IPS-NIHi7 (cell line): ENCODE data around the gene NDOR1.

Experiments
- DNase-seq: peaks from one replicate; pipeline ENCODE4 v3.0.0; 2012; ENCODE audit warnings: mixed read lengths; ENCODE audit errors: extremely low spot score

Gene NDOR1

DNA sequence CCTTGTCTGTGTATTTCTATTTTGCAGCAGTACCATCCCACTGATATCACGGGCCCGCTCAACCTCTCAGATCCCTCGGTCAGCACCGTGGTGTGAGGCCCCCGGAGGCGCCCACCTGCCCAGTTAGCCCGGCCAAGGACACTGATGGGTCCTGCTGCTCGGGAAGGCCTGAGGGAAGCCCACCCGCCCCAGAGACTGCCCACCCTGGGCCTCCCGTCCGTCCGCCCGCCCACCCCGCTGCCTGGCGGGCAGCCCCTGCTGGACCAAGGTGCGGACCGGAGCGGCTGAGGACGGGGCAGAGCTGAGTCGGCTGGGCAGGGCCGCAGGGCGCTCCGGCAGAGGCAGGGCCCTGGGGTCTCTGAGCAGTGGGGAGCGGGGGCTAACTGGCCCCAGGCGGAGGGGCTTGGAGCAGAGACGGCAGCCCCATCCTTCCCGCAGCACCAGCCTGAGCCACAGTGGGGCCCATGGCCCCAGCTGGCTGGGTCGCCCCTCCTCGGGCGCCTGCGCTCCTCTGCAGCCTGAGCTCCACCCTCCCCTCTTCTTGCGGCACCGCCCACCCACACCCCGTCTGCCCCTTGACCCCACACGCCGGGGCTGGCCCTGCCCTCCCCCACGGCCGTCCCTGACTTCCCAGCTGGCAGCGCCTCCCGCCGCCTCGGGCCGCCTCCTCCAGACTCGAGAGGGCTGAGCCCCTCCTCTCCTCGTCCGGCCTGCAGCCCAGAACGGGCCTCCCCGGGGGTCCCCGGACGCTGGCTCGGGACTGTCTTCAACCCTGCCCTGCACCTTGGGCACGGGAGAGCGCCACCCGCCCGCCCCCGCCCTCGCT lies 37.5 kb upstream of the NDOR1 start:
- DNase-seq: peak; percentile 42

DNA sequence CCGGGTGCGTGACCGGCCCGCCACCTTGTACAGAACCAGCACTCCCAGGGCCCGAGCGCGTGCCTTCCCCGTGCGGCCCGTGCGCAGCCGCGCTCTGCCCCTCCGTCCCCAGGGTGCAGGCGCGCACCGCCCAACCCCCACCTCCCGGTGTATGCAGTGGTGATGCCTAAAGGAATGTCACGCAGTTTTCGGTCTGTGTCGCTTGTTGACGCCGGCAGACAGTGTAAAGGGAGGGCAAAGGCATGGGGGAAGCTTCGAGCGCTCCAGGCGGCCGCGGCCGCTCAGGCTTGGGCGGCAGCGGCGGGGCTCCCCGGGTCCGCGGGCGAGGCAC lies 37.0 kb upstream of the NDOR1 start:
- DNase-seq: no peak

DNA sequence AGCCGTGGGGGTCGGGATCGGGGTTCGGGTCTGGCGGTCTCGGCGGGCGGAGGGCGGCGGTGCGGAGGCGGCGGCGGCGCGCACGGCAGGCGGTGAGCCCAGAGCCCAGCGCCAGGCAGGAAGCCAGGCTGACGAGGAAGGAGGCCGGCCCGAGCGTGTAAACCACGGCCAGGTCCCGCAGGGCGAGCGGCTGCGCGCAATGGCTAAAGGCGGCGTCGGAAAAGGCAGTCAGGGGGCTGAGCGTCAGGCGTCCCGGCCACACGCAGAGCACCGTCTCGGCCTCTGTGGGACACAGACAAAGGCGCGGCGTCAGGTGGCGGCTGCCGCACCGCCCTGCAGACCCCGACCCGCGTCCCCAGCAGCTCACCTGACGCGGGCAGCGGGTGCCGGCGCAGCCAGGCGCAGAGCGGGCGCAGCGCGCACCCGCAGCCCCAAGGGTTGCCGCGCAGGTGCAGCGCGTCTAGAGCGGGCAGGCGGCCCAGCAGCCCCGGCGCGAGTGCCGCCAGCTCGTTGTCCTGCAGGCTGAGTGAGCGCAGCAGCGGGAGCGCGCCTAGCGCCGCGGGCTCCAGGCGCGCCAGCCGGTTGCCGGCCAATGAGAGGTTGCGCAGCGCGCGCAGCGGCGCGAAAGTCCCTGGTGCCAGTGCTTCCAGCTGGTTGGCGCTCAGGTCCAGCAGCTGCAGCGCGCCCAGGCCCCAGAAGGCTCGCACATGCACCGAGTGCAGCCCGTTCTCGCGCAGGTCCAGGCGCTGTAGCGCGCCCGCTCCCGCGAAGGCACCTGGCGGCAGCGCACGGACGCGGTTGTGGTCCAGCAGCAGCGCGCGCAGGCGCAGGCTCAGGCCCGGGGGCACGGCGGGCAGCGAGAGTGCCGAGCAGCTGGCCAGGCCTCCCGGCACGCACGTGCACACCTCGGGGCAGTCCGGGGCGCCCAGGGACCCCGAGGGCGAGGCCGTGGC lies 36.3 kb upstream of the NDOR1 start:
- DNase-seq: peak; percentile 88

DNA sequence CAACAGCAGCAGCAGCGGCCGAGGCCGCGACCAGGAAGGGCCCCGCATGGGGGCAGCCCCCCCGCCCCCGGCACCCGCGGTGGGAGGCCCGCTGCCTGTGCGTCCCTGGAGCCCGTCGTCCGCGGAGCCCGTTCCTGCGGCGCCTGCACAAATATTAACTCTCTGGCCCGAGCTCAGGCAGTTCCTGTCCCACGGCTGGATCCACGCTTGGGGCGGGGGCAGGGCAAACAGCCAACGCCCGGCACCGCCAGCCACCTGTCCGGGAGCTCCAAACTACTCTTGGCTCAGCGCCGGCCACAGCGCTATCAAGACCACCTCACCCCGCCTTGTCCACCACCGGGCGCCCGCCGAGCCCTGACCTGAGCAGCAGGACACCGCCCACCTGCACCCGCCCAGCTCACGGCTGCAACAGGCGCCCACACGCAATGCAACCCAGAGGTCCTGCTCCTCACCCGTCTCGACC lies 35.6 kb upstream of the NDOR1 start, which contains the start of gene LRRC26:
Gene LRRC26 (minus strand): TSS at position 156 of the 463 bp plus-strand sequence. CDS start 108 bp downstream, at position 48.
- peak; percentile 23 for DNase-seq

DNA sequence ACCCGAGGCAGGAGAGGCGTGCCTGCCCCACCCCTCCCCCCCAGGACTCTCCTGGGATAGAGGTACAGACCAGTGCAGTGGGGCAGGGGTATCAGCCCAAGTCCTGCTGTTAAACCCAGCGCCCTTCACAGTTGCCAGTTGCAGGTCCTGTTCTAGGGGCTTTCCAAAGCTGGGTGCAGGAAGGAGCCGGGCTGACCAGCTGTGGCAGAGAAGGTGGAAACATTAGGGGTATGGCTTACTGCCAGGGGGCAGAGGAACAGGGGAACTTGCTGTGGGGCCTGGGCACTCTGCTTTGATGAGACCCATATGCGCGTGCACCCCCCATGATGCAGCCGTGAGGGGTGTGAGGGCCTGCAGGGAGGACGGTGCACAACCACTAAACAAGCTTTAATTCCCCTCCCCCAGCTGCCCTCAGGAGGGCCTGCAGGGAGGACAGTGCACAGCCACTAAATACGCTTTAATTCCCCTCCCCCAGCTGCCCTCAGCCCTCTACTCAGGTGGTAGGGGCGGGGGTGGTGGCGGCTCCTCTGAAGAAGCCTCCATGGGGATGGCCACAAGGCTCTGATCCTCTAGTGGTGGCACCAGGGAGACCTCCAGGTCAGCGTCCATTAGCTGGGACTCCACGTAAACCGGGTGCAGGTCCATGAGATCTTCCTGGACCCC lies 34.9 kb upstream of the NDOR1 start:
- no peak for DNase-seq

DNA sequence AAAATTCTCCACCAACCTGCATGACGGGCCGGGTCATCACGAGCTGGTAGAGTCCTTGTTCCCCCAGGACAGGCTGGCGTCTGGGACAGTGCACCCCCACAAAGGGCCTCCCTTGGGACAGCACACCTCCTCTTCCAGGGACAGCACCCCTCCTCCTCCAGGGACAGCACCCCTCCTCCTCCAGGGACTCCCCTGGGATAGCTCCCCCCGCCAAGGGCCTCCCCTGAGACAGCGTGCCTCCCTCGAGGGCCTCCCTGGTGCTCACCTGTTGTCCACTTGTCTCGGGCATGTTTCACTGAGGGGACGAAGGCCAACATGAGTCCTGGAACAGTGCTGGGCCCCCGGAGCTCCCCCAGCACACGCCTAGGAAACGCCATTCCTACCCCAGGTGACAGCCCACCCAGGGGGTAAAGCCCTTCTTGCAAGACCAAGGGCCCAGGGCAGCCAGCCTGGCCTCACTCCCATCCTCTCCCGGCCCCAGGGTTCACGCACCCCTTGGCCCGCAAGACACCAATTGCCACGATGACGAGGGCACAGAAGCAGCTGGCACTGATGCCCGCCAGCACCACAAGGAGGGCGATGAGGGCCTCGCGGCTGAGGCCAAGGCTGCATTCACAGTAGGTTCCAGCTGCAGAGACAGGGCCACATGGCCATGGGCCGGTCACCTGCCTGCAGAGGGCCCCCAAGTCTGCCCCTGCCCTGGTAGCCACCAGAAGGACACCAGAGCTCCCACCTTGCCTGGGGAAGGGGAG lies 34.2 kb upstream of the NDOR1 start:
- no peak for DNase-seq

DNA sequence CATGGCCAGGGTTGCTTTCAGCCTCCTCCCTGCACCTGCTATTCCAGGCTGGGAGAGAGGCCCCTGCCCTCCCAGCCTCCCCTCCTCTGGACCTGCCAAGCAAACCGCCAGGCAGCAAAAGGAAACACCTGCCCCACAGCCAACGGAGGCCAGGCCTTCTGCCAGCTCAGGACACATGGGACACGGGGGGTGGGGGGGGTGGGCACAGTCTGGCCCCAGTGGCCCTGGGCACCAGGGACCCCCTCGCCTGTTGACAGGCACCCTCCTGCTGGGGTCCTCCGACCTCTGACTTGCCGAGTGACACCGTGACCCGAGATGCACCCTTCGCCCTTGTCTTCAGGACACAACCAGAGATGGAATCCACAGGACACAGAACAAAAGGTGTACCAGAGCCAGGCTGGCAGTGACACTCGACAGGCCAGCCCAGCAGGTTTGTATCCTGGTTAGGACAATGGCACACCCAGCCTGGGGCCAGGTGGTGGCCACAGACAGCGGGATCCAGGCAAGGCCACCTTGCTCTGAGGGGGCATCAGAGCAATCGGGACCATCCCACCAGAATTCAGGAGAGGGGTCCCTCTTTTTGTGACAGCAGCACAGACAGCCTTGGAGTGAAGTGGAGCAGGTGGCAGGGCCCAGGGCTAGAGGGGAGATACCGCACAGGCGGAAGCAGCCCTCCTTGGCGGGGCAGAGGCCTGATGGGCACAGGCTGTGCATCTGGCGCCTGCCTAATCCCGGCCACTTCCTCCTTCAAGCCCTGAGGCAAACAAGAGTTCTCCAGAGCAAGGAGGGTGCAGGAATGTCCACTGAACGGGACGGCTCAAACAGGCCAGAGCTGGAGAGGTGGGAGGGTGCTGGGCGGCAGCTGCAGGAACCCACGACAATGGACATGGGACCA lies 32.4 kb upstream of the NDOR1 start:
- DNase-seq: no peak

DNA sequence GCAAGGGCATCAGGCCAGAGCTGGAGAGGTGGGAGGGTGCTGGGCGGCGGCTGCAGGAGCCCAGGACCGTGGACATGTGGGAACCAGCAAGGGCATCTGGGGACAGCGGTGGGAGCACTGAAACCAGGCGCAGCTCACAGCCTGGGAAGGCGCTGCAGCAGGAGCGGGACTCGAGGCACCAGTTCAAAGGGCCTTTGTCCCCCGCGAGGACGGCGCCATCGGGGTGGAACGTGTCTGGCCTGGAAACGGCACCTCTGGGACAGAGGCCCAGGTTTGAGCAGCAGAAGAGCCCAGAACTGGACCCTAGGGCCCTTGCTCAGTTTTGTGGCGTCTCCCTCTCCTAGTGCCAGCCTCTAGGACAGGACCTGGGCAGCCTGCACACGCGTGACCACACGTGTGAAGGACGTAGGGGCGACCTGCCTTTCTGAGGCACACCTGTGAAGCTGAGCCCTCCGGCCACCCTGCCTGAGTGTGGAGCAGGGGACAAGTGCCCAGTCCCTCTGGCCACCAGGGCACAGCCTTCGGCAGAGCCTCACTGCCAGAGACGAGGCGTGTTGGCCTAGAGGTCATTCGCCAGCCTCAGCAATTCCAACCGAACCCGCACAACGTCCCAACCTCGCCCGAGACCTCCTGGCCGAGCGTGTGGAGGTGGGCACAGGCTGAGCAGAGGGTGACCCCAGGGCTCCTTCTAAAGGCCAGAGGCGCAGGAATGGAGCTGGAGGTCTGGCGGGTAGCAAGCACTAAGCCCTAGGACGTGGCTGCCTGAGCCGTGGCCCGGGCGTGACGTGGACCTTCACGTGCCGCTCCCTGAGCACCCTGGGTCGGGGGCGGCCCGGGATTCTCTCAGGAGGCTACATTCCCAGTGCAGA lies 31.5 kb upstream of the NDOR1 start:
- DNase-seq: no peak

DNA sequence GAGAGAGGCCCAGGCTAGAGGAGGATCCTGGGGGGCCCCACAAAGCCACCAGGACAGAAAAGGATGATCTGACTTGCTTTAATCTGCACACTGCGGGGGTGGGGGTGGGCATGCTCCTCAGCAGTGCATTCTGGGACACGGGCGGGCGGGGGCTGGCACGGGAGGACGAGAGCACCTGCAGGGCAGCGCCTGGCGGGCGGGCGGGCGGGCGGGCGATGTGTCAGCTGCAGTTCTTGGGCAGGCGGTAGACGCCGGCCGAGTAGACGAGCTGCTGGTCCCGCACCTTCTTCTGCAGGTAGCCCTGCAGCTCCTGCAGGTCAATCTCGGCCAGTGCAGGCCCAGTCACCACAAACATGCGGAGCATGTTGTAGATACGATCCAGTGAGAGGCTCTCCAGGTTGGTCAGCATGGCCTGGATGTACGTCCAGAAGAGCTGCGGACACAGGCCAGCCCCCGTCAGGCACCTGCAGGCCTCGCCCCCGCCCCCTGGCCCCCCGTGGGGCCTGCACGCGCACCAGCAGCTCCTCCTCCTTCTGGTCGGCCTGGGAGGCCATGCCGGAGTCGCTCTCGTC lies 30.7 kb upstream of the NDOR1 start:
- DNase-seq: peak; percentile 58

DNA sequence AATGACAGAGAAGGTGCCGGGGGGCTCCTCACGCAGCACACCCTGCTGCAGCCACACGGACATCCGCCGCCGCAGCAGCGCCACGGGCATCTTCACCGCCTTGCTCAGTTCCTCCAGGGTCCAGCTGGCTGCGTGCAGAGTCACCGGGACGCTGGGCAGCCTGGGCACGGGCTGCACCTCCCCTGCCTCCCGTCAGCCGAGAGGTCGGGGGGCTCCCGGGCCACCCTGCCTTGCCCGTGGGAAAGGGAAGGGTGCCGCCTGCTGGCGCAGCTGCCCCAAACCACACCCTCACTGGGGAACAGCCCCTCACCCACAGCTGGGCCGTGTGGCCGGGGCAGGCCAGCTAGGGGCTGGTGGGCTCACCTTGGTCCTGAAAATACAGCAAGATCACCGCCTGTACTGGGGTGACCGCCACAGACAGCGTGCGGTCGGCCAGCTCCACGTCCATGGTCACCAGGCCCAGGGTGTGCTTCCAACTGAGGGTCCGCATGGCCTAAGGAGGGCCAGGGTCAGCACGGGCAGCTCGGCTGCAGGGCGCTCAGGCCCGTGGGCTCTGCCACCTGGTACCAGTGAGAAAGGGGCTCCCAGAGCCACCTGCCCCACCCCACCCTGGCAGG lies 30.0 kb upstream of the NDOR1 start:
- peak; percentile 78 for DNase-seq

DNA sequence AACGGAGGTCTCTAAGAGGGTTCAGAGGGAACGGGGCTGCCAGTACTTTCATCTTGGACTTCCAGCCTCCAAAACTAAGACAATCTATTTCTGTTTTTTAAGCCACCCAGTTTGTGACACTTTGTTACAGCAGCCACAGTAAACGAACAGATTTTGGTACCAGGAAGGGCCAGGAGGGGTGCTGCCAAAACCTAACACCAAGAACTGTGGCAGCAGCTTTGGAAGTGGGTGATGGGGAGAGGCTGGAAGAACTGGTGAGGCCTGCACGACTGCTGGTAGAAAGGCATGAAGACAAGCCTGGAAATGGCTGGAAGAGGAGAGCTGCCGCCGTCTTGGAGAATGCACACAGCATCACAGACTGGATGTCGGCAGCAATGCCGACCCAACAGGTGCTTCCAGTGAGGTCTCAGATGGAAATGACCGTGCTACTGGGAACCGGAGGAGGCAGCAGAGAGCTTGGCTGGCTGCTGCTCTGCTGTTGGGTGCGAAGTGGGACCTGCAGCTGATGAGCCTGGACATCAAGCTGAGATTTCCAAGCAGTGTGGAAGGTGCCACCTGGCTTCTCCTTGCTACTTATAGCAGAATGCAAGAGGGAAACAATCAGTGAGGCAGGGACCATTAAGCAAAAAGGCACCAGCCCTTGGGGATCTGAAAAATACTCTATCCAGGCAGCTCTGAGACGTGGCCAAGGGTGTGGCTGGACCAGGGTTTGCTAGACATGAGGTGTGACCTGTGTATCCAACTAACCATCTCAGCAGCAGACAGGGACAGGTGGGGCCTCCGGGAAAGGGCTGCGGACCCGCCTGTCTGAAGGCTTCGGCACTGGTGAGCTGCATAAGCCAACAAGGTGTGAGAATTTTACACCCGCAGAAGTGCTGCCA lies 29.0 kb upstream of the NDOR1 start:
- peak; percentile 84 for DNase-seq

DNA sequence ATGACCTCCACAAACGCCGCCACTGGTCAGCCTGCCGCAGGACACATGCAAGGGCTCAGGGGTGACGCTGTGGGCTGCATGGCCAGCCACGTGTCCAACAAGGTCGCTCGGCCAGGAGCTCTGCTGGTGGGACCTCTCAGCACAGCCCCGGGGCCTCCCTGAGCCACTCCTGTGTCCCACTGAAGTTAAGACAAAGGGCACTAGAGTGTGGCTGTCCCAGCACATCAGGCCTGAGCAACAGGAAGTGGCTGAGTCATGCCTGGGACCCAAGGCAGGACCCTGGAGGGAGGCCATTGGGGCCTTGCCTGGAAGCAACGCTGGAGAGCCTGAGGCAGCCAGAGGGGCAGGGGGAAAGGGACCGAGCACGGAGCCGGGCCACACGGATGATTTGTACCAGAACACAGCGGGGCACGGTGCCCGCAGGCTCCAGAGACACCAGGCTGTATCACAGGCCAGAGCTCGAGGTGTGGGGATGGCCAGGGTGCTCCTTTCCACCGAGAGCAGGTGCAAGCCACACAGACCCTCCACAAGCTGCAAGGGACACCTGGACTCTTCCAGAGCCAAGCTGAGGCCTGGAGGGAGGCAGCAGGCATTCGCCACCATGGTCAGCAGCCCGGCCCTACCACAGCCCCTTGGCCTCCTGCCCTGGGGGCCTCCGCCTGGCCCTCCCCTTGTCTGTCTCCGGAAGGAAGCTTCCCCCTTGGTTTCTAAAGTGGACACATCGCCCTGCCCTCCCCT lies 27.1 kb upstream of the NDOR1 start:
- DNase-seq: no peak

DNA sequence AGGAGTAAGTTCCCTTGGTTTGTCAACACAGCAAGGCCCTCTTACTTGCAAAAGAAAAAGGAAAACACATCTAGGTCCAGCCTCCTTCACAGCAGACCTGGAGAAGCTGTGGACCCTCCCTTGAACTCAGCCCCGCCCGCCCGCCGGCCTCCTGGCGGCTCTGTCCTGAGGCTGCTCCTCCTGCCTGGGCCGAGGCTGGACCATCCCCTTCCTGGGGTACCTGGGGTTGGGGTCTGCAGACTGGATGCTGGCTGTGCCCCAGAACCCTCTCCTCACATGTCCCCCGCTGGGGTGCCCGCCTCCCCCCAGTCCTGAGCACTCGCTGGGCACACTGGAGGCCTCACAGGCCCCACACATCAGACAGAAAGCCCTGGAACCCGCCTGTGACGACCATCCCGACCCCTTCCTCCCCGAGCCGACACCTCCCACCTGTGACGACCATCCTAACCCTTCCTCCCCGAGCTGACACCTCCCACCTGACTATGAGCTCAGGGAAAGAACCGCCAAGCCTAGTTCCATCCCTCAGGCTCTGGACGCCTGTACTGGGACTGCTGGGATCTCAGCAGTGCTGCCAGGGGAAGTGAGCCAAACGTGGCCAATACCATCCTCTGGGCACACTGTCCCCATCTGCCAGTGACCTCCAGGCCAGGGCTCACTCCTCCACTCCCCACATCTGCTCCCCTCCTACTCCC lies 26.4 kb upstream of the NDOR1 start:
- no peak for DNase-seq

DNA sequence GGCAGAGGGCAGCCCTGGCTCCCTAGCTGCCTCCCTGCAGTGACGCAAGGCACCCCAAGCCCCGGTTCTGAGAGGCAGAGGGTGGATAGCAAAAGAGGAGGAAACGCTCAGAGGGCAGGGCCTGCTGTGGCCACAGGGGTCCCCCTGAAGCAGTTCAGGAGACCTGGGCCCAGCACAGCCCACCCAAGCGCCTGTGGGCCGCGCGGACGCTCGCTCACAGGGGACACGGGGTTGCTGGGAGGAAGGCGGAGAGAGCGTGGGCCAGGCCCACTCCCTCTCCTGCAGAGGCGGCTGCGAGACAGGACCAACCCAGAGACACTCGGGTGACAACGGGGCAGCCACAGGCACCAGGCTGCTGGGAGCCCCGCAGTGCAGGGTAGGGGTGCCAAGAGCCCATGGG lies 25.7 kb upstream of the NDOR1 start:
- DNase-seq: no peak

DNA sequence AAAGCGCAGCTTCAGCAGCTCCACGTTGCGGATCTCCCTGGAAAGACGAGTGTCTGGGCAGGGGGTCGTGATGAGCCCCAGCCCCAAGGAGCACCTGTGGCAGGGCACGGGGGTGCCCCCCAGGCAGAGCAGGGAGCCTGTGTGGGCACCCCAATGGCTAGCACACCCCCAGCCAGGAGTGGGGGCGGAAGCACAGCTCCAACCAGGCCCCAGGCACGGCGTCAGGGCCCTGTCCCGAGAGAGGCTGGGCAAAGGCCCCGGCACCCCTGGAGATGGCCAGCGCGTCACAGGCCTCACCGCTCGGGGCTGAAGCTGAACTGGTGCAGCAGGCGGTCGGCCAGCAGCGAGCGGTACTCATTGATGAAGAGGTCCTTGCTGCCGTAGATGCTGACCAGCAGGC lies 25.0 kb upstream of the NDOR1 start:
- DNase-seq: no peak

DNA sequence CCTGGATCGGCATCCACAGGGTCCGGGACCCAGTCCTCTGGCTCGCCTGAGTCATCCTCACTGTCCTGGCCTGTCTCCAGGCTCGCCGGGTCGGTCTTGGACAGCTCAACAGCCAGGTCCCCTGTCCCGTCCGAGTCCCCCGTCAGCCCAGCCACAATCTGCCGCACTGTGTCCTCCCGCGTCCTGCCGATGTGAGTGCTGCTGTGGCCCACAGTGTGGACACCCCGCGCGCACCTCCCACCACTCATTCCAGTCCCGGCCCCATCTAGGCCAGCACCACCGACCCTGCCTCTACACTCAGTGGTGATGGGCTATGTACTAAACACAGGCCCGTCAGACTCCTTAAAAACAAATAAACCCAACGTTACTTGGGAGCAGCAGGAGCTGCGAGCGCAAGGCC lies 23.8 kb upstream of the NDOR1 start:
- DNase-seq: no peak
